ENCODE results near the gene PRCP.

Gene PRCP

DNA sequence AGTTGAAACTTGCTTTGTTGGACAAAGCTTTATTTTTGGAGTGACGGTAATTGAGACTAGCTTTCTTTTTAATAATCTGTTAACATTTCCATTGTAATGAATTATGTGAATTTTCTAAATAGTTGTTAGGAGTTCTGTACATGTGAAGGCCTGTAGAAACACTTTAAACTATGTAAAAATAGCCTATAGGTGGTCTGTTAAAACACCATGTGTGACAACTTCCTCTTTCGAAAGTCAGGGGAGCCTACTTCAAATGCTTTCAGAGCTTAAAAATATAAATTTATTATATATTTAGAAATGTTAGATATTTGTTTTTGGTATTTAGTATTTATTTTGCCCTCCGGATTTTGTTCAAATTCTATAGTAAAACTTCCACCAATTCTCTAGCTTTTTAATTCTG, 30.0 kb upstream of the PRCP start:
- no peak overlapping the region for H3K27ac ChIP-seq (ENCODE audit: low read length, poor library complexity, severe bottlenecking)
- H2BK5ac ChIP-seq (ENCODE audit: low read depth, low read length, poor library complexity, severe bottlenecking): no peak overlapping the region
- no peaks in the 10 kb centered on the region for H3K79me1 ChIP-seq (replicated peaks; ENCODE audit: low read length, poor library complexity, severe bottlenecking)
- H3K36me3 ChIP-seq (ENCODE audit: control insufficient read depth in 1 of 2, insufficient read depth in 2 of 2, low read depth in 1 of 2, low read length in 2 of 2): no peaks in the 10 kb centered on the region
- H2AFZ ChIP-seq (ENCODE audit: low read depth, low read length): no peak overlapping the region
- H4K8ac ChIP-seq (ENCODE audit: low read length): no peak overlapping the region
- H3K27me3 ChIP-seq (ENCODE audit: control insufficient read depth in 1 of 2, insufficient read depth in 1 of 2, low read length in 2 of 2): no peaks in the 10 kb centered on the region
- no peak overlapping the region for H3K4me2 ChIP-seq (ENCODE audit: low read length, poor library complexity, severe bottlenecking)
- H3K18ac ChIP-seq (ENCODE audit: low read depth in 1 of 2, low read length in 2 of 2): no peak overlapping the region
- no peak overlapping the region for H3K9ac ChIP-seq (ENCODE audit: low read length)
- no peak overlapping the region for H3K23ac ChIP-seq (ENCODE audit: low read length in 2 of 2)
- no peak overlapping the region for H2BK15ac ChIP-seq (ENCODE audit: low read depth, poor library complexity, severe bottlenecking)
- H3K9me3 ChIP-seq (ENCODE audit: control insufficient read depth, low read length): no peaks in the 10 kb centered on the region
- H2BK12ac ChIP-seq (ENCODE audit: low read length in 2 of 2): no peak overlapping the region
- no peak overlapping the region for H3K4me3 ChIP-seq (ENCODE audit: insufficient read depth in 1 of 2, low read depth in 1 of 2, low read length in 2 of 2)
- no peak overlapping the region for H3K4ac ChIP-seq (ENCODE audit: low read depth in 1 of 2, low read length in 2 of 2)
- no peak overlapping the region for H4K91ac ChIP-seq (ENCODE audit: low read length)
- H2AK5ac ChIP-seq (ENCODE audit: low read length, severe bottlenecking): no peak overlapping the region
- H3K4me1 ChIP-seq (ENCODE audit: control insufficient read depth, insufficient read depth, low read depth, low read length): no peaks in the 10 kb centered on the region
- no peak overlapping the region for H3K14ac ChIP-seq (ENCODE audit: low read length in 2 of 2)
- no CpG with 5 or more reads among the region's 3 CpGs for WGBS
- H2BK120ac ChIP-seq (ENCODE audit: low read depth, low read length): no peak overlapping the region
- no peak for DNase-seq

DNA sequence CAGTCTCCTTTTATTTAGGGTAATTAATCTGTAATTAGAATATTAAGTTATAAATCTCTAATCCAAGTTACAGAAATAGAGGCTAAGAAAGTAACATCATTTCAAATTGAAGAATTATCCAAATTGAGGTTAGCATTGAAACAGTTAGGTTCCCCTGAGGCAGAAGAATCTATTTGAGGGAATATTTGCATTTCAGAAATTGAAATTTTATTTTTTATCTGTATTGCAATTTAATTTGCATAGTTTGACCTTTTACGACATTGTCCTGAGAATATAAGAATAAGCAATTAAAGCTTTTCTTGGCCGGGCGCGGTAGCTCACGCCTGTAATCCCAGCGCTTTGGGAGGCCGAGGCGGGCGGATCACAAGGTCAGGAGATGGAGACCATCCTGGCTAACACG, 28.9 kb upstream of the PRCP start:
- no peak overlapping the region for H2BK120ac ChIP-seq (ENCODE audit: low read depth, low read length)
- no peak overlapping the region for H4K91ac ChIP-seq (ENCODE audit: low read length)
- no peak overlapping the region for H2AFZ ChIP-seq (ENCODE audit: low read depth, low read length)

DNA sequence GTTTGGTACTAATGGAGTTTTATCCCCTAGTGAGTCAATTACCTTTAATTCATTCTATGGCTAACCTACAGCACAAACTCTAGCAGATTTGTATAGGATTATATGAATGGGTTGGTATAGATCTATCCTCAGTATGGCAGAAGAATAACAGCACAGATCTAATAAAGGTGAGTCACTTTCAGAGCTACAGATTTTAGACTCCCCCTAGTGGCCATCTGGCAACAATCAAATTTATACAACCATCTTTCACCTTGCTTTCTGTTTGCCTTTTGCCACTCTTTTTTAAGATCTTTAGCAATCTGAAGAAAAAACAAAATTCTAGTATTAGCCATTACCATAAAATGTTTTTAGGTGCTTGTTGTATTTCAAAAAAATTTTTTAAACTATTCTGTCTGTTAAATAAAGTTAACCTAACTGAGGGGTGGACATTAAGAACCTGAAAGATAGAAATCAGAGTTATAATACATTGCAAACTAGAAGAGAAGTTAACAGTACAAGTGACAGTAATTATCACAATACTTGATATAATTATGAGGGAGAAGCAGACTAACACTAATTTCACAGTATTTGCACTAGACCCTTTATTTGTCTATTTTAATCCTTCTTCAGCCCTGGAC, 27.1 kb upstream of the PRCP start:
- Histone ChIP-seq H3K4ac (ENCODE audit: low read depth in 1 of 2, low read length in 2 of 2) (no peak overlapping the region), H2AK5ac (ENCODE audit: low read length, severe bottlenecking) (no peak overlapping the region), H3K9me3 (ENCODE audit: control insufficient read depth, low read length) (no peaks in the 10 kb centered on the region), H2BK5ac (ENCODE audit: low read depth, low read length, poor library complexity, severe bottlenecking) (no peak overlapping the region), H3K4me2 (ENCODE audit: low read length, poor library complexity, severe bottlenecking) (no peak overlapping the region), H3K14ac (ENCODE audit: low read length in 2 of 2) (no peak overlapping the region), H3K79me1 (replicated peaks; ENCODE audit: low read length, poor library complexity, severe bottlenecking) (no peaks in the 10 kb centered on the region), H3K27me3 (ENCODE audit: control insufficient read depth in 1 of 2, insufficient read depth in 1 of 2, low read length in 2 of 2) (no peaks in the 10 kb centered on the region), H4K8ac (ENCODE audit: low read length) (no peak overlapping the region), H3K9ac (ENCODE audit: low read length) (no peak overlapping the region), H3K36me3 (ENCODE audit: control insufficient read depth in 1 of 2, insufficient read depth in 2 of 2, low read depth in 1 of 2, low read length in 2 of 2) (no peaks in the 10 kb centered on the region), H3K4me1 (ENCODE audit: control insufficient read depth, insufficient read depth, low read depth, low read length) (no peaks in the 10 kb centered on the region), H2BK12ac (ENCODE audit: low read length in 2 of 2) (no peak overlapping the region), H2AFZ (ENCODE audit: low read depth, low read length) (no peak overlapping the region), H3K27ac (ENCODE audit: low read length, poor library complexity, severe bottlenecking) (no peak overlapping the region), H4K91ac (ENCODE audit: low read length) (no peak overlapping the region), H3K18ac (ENCODE audit: low read depth in 1 of 2, low read length in 2 of 2) (no peak overlapping the region), H3K23ac (ENCODE audit: low read length in 2 of 2) (no peak overlapping the region), H2BK120ac (ENCODE audit: low read depth, low read length) (no peak overlapping the region), H2BK15ac (ENCODE audit: low read depth, poor library complexity, severe bottlenecking) (no peak overlapping the region), H3K4me3 (ENCODE audit: insufficient read depth in 1 of 2, low read depth in 1 of 2, low read length in 2 of 2) (no peak overlapping the region)
- peak; percentile 69 for DNase-seq

More for the DNA sequence above, 28.9 kb upstream of the PRCP start:
- Histone ChIP-seq H3K4me1 (ENCODE audit: control insufficient read depth, insufficient read depth, low read depth, low read length) (no peaks in the 10 kb centered on the region), H2AK5ac (ENCODE audit: low read length, severe bottlenecking) (no peak overlapping the region), H3K9me3 (ENCODE audit: control insufficient read depth, low read length) (no peaks in the 10 kb centered on the region), H3K23ac (ENCODE audit: low read length in 2 of 2) (no peak overlapping the region), H2BK15ac (ENCODE audit: low read depth, poor library complexity, severe bottlenecking) (no peak overlapping the region), H3K14ac (ENCODE audit: low read length in 2 of 2) (no peak overlapping the region), H3K27ac (ENCODE audit: low read length, poor library complexity, severe bottlenecking) (no peak overlapping the region), H3K4me3 (ENCODE audit: insufficient read depth in 1 of 2, low read depth in 1 of 2, low read length in 2 of 2) (no peak overlapping the region), H3K36me3 (ENCODE audit: control insufficient read depth in 1 of 2, insufficient read depth in 2 of 2, low read depth in 1 of 2, low read length in 2 of 2) (no peaks in the 10 kb centered on the region), H3K18ac (ENCODE audit: low read depth in 1 of 2, low read length in 2 of 2) (no peak overlapping the region), H4K8ac (ENCODE audit: low read length) (no peak overlapping the region), H2BK5ac (ENCODE audit: low read depth, low read length, poor library complexity, severe bottlenecking) (no peak overlapping the region), H2BK12ac (ENCODE audit: low read length in 2 of 2) (no peak overlapping the region), H3K4ac (ENCODE audit: low read depth in 1 of 2, low read length in 2 of 2) (no peak overlapping the region), H3K4me2 (ENCODE audit: low read length, poor library complexity, severe bottlenecking) (no peak overlapping the region), H3K27me3 (ENCODE audit: control insufficient read depth in 1 of 2, insufficient read depth in 1 of 2, low read length in 2 of 2) (no peaks in the 10 kb centered on the region), H3K9ac (ENCODE audit: low read length) (no peak overlapping the region), H3K79me1 (replicated peaks; ENCODE audit: low read length, poor library complexity, severe bottlenecking) (no peaks in the 10 kb centered on the region)
- WGBS: 99% methylated on average over 7 of the region's 10 CpGs
- no peak for DNase-seq

DNA sequence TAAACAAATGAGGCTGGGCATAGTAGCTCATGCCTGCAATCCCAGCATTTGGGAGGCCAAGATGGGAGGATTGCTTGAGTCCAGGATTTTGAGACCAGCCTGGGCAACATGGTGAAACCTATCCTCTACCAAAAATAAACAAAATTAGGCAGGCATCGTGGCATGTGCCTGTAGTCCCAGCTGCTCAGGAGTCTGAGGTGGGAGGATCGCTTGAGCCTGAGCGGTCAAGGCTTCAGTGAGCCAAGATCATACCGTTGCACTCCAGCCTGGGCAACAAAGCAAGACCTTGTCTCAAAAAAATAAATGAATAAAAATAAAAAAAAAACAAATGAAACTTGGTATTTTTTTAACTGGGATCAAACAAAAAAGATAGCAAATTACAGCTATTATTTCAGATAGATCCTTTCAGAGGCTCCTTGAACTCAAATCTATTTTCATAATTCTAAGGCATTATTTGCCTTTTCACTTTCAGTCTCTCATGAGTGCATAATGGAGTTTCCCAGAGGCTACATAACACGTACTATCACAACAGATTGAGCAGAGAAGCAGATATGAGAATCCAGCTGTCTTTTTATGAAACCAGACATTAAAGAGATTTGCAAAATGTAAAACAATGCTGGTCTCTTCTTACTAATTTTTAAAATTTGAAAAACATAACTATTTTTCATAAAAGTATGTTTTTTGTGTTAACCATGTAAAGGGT, 24.4 kb upstream of the PRCP start:
- Histone ChIP-seq H3K9ac (ENCODE audit: low read length) (no peak overlapping the region), H3K4me3 (ENCODE audit: insufficient read depth in 1 of 2, low read depth in 1 of 2, low read length in 2 of 2) (no peak overlapping the region), H3K36me3 (ENCODE audit: control insufficient read depth in 1 of 2, insufficient read depth in 2 of 2, low read depth in 1 of 2, low read length in 2 of 2) (no peaks in the 10 kb centered on the region), H3K23ac (ENCODE audit: low read length in 2 of 2) (no peak overlapping the region), H3K18ac (ENCODE audit: low read depth in 1 of 2, low read length in 2 of 2) (no peak overlapping the region), H3K9me3 (ENCODE audit: control insufficient read depth, low read length) (no peaks in the 10 kb centered on the region), H2BK5ac (ENCODE audit: low read depth, low read length, poor library complexity, severe bottlenecking) (no peak overlapping the region), H3K27me3 (ENCODE audit: control insufficient read depth in 1 of 2, insufficient read depth in 1 of 2, low read length in 2 of 2) (no peaks in the 10 kb centered on the region), H2AK5ac (ENCODE audit: low read length, severe bottlenecking) (no peak overlapping the region), H3K79me1 (replicated peaks; ENCODE audit: low read length, poor library complexity, severe bottlenecking) (no peaks in the 10 kb centered on the region), H3K4me2 (ENCODE audit: low read length, poor library complexity, severe bottlenecking) (no peak overlapping the region), H2BK12ac (ENCODE audit: low read length in 2 of 2) (no peak overlapping the region), H3K14ac (ENCODE audit: low read length in 2 of 2) (no peak overlapping the region), H4K8ac (ENCODE audit: low read length) (no peak overlapping the region), H4K91ac (ENCODE audit: low read length) (no peak overlapping the region), H3K4ac (ENCODE audit: low read depth in 1 of 2, low read length in 2 of 2) (no peak overlapping the region), H3K4me1 (ENCODE audit: control insufficient read depth, insufficient read depth, low read depth, low read length) (no peaks in the 10 kb centered on the region), H2AFZ (ENCODE audit: low read depth, low read length) (no peak overlapping the region), H2BK15ac (ENCODE audit: low read depth, poor library complexity, severe bottlenecking) (no peak overlapping the region), H3K27ac (ENCODE audit: low read length, poor library complexity, severe bottlenecking) (no peak overlapping the region), H2BK120ac (ENCODE audit: low read depth, low read length) (no peak overlapping the region)
- 90% methylated on average over 3 of the region's 5 CpGs for WGBS
- DNase-seq: no peak
